ENCODE measurements around the gene HMCN2. TPM values are rescaled to one million over a fixed set of nuclear protein-coding genes. Genes with fewer than 3 reads are reported as not detected.

The HMCN2 gene
- total RNA-seq, 6 donors from 2014 or later: 0.76 to 7.3 (median 1.5) TPM

DNA sequence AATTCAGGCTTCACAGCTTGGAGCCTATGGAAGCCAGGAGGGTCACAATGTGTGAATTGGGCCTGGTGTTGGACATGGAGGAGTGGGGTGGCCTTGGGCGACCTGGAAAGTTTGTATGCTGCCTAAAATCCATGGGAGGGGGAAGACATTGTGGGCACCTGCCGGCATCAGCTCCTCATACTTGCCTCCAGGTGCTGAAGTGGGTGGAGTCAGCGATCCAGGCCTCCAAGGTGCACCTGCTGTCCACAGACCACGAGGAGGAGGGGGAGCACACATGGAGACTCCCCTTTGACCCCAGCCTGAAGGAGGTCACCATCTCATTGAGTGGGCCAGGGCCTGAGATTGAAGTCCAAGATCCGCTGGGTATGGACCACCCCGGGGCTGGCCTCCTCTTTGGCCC is 29.1 kb downstream of the HMCN2 start:
- H3K4me1 ChIP-seq: peaks cover 0 to 6% (median 2%) of the 10 kb centered on the region in 4 donors
- 69 to 82% methylated on average over 4 to 6 of the region's 6 CpGs for WGBS, 2 donors
- TF ChIP-seq POLR2A (IDR thresholded peaks at IDR 0.05) (no peak), EP300 (IDR thresholded peaks at IDR 0.05) (no peak), POLR2AphosphoS5 (IDR thresholded peaks at IDR 0.05) (no peak)
- TF ChIP-seq, protein P1, sequence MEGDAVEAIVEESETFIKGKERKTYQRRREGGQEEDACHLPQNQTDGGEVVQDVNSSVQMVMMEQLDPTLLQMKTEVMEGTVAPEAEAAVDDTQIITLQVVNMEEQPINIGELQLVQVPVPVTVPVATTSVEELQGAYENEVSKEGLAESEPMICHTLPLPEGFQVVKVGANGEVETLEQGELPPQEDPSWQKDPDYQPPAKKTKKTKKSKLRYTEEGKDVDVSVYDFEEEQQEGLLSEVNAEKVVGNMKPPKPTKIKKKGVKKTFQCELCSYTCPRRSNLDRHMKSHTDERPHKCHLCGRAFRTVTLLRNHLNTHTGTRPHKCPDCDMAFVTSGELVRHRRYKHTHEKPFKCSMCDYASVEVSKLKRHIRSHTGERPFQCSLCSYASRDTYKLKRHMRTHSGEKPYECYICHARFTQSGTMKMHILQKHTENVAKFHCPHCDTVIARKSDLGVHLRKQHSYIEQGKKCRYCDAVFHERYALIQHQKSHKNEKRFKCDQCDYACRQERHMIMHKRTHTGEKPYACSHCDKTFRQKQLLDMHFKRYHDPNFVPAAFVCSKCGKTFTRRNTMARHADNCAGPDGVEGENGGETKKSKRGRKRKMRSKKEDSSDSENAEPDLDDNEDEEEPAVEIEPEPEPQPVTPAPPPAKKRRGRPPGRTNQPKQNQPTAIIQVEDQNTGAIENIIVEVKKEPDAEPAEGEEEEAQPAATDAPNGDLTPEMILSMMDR (IDR thresholded peaks at IDR 0.05): no peak
- no peaks in the 10 kb centered on the region for H3K27me3 ChIP-seq
- no peaks in the 10 kb centered on the region for H3K36me3 ChIP-seq
- H3K9me3 ChIP-seq: no peaks in the 10 kb centered on the region
- DNase-seq: no peak
- H3K4me3 ChIP-seq: no peak overlapping the region
- no peak overlapping the region for H3K27ac ChIP-seq
- ATAC-seq (ENCODE audit: low FRiP score in 2 of 2): no peak

DNA sequence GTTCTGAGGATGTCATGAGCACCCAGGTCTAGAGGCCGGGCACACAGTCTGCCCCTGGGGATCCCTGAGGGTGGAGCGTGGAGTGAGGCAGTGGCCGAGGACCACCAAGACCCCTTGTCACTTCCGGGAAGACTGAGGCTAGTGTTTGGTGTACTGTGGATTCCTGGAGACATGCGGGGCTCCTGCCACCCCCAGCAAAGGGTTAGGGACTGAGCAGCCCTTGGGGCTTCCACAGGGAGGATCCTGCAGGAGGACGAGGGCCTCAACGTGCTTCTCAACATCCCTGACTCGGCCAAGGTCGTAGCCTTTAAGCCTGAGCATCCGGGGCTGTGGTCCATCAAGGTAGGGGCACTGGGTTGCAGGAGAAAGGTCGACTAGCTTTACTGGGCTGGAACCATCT is 29.9 kb downstream of the HMCN2 start:
- 70 to 75% methylated on average over 6 to 11 of the region's 11 CpGs for WGBS, 2 donors

DNA sequence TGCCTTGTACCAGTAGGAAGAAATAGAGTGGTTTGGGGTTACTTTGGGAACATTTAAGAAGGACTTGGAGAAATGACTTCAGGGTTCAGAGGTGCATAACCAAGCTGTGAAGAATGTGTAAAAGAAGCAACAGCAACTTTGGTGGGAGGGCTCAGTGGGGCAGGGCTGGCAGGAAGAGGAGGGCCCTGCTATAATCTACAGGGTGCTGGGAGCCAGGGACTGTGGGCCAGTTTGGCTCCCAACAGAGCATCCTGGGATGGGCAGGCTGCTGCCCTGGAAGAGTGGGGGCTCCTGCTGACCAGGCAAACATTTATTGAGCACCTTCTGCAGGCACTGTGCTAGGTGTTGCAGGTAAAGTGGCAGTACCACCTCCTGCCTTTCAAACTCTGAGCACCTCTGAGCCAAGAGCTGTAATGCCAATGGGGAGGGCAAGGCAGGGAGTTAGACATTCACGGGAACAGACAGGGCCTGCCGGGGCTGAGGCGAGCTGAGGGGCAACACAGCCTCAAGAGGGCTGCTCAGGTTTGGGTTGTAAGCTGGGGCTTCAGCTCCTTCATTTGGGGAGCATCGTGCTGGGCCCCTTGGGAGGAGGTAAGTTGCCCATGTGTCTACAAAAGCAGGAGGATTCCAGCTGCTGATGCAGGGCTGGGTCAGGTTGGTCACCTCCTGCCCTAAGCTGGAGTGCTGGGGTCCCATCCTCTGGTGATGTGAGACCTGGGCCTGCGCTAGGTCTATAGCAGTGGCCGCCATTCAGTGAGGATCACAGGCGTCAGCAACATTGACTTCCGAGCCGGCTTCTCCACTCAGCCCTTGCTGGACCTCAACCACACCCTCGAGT is 30.6 kb downstream of the HMCN2 start:
- H3K36me3 ChIP-seq: no peaks in the 10 kb centered on the region
- no peaks in the 10 kb centered on the region for H3K27me3 ChIP-seq
- no peak overlapping the region for H3K27ac ChIP-seq
- WGBS, 2 donors: 89 to 94% methylated on average over 5 to 10 of the region's 10 CpGs
- TF ChIP-seq, protein P1 (IDR thresholded peaks at IDR 0.05): no peak
- ATAC-seq (ENCODE audit: low FRiP score in 2 of 2) (no peak), DNase-seq (no peak)
- H3K4me1 ChIP-seq: peaks cover 0 to 6% (median 0%) of the 10 kb centered on the region in 4 donors
- H3K9me3 ChIP-seq: no peaks in the 10 kb centered on the region
- no peak overlapping the region for H3K4me3 ChIP-seq

More for the DNA sequence above, 29.9 kb downstream of the HMCN2 start:
- DNase-seq: no peak
- Histone ChIP-seq H3K9me3 (no peaks in the 10 kb centered on the region), H3K27ac (no peak overlapping the region), H3K4me1 (peaks cover 0 to 6% (median 0%) of the 10 kb centered on the region in 4 donors), H3K36me3 (no peaks in the 10 kb centered on the region), H3K27me3 (no peaks in the 10 kb centered on the region), H3K4me3 (no peak overlapping the region)
- no peak for ATAC-seq (ENCODE audit: low FRiP score in 2 of 2)
- no peak for TF ChIP-seq POLR2AphosphoS5 (IDR thresholded peaks at IDR 0.05)
- TF ChIP-seq, protein P1 (IDR thresholded peaks at IDR 0.05): no peak

DNA sequence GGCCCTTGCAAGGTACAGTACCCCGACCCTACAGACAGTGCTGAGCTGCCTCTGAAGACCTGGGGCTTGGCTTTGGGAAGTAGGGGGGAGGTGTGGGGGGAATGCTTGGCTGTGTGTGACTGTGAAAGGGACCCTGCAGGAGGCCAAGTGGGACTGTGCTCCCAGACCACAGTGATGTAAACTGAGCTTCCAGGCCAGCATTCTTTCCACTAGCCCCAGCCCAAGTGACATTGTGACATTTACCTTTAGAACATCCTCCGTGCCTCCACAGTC is 31.2 kb downstream of the HMCN2 start:
- Histone ChIP-seq H3K4me1 (peaks cover 0 to 2% (median 0%) of the 10 kb centered on the region in 4 donors), H3K36me3 (no peaks in the 10 kb centered on the region), H3K27ac (no peak overlapping the region), H3K27me3 (no peaks in the 10 kb centered on the region), H3K4me3 (no peak overlapping the region), H3K9me3 (no peaks in the 10 kb centered on the region)
- TF ChIP-seq, protein P1 (IDR thresholded peaks at IDR 0.05): no peak
- no peak for TF ChIP-seq POLR2A (IDR thresholded peaks at IDR 0.05)
- no peak for TF ChIP-seq EP300 (IDR thresholded peaks at IDR 0.05)
- TF ChIP-seq POLR2AphosphoS5 (IDR thresholded peaks at IDR 0.05): no peak
- DNase-seq (no peak), ATAC-seq (ENCODE audit: low FRiP score in 2 of 2) (no peak)
- 86 to 100% methylated on average over 1 to 2 of the region's 2 CpGs for WGBS, 2 donors

DNA sequence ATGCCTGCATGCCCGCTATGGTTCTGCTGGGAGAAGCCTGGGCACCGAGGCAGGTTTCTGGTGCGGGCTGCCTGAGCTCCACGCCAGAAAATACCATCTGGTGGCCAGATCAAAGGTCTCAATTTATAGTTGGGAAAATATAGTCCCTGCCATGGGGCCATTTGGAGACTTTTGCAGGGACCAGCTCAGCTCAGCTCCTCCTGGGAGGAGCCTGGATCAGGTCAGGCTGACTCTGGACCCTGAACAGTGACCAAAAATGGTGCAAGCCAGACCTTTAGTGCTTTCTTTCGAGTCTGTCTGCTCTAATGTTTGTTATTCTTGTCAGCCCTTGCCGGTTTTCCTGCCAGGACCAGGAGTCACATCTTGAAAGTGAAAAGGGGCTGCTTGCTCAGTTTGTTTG is 31.8 kb downstream of the HMCN2 start:
- no peak for ATAC-seq (ENCODE audit: low FRiP score in 2 of 2)
- no peaks in the 10 kb centered on the region for H3K4me1 ChIP-seq
- TF ChIP-seq EP300 (IDR thresholded peaks at IDR 0.05) (no peak), POLR2A (IDR thresholded peaks at IDR 0.05) (no peak), POLR2AphosphoS5 (IDR thresholded peaks at IDR 0.05) (no peak)
- TF ChIP-seq, protein P1 (IDR thresholded peaks at IDR 0.05): no peak
- no peak overlapping the region for H3K27ac ChIP-seq
- H3K27me3 ChIP-seq: no peaks in the 10 kb centered on the region
- DNase-seq: no peak
- H3K9me3 ChIP-seq: no peaks in the 10 kb centered on the region
- WGBS, 2 donors: 31 to 55% methylated on average over 3 to 6 of the region's 6 CpGs
- no peaks in the 10 kb centered on the region for H3K36me3 ChIP-seq
- no peak overlapping the region for H3K4me3 ChIP-seq

All from upper lobe of left lung (tissue), 6 donors.